ENCODE data around the gene ROBO1. TPM values are rescaled to one million over a fixed set of nuclear protein-coding genes. Genes with fewer than 3 reads are reported as not detected.
A peak's percentile ranks its signal among the peaks of the same experiment; 100 is the strongest.
"Not testable (repeated sequence)": the region's sequence is repeated elsewhere in the genome, so short reads cannot be mapped to it uniquely, and the experiment has no call there.

Gene ROBO1
- total and polyA plus RNA-seq, 2 experiments from 2014 or later, result 18.8 to 31.9 TPM

DNA sequence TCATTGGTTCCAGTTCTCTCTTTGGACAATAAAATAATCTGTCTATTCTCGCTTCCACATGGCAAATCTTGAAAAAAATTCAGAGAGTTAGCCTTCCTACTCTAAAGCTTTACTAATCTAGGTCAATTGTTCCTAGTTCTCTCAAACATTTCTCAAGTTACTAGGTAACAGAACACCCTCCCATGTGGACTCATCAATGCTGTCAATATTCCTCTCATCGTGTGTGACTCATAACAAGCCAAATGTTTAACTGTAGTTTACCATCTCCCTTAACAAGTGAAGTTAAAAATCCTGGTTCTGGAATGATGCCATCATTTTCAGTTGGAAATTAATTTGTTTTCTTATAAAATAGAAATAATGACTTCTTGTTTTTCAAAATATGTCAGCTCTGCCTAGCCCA, 438.6 kb downstream of the ROBO1 start:
- TF ChIP-seq EZH2phosphoT487 (IDR thresholded peaks at IDR 0.05; ENCODE audit: insufficient read depth, low read depth) (no peak), EZH2 (IDR thresholded peaks at IDR 0.05; ENCODE audit: insufficient read depth, poor library complexity, severe bottlenecking) (no peak)
- no peak overlapping the region for H3K4me3 ChIP-seq
- DNase-seq, result peak; percentile 35

GRCh38 chr3:79326642-79327041, 441.2 kb downstream of the ROBO1 start:
- peak; percentile 46 for DNase-seq
- Histone ChIP-seq H3K36me3 (ENCODE audit: low read depth) (no peaks in the 10 kb centered on the region), H3K4me3 (no peak overlapping the region), H3K9me3 (ENCODE audit: low read depth) (no peaks in the 10 kb centered on the region), H3K27me3 (replicated peaks; ENCODE audit: insufficient read depth) (no peaks in the 10 kb centered on the region), H3K79me2 (ENCODE audit: insufficient read depth) (no peaks in the 10 kb centered on the region), H2AFZ (0 out of 2 replicates have a peak overlapping the region, but pooled peaks have one; percentile 13), H3K9me2 (ENCODE audit: insufficient read depth) (no peaks in the 10 kb centered on the region; the same call in 1 of the 2 replicates), H4K20me1 (ENCODE audit: insufficient read depth) (no peaks in the 10 kb centered on the region), H3K27ac (no peak overlapping the region), H3K9ac (no peak overlapping the region), H3K4me1 (ENCODE audit: insufficient read depth) (peaks cover 4% of the 10 kb centered on the region), H3K4me2 (ENCODE audit: unreplicated experiment) (no peak overlapping the region), H3F3A (ENCODE audit: insufficient read depth) (no peaks in the 10 kb centered on the region)
- in situ Hi-C loops (cut with MboI), result no loop called here
- 75 to 80% methylated on average over 3 of the region's 3 CpGs for WGBS, 2 experiments (ENCODE audit: low coverage in 1 of 2, low lambda C conversion rate in 2 of 2, missing lambda C conversion rate in 2 of 2)
- TF ChIP-seq EZH2phosphoT487 (IDR thresholded peaks at IDR 0.05; ENCODE audit: insufficient read depth, low read depth) (no peak), EZH2 (IDR thresholded peaks at IDR 0.05; ENCODE audit: insufficient read depth, poor library complexity, severe bottlenecking) (no peak)

More for the DNA sequence above, 438.6 kb downstream of the ROBO1 start:
- in situ Hi-C loops (cut with MboI), result no loop called here
- Histone ChIP-seq H3K4me2 (ENCODE audit: unreplicated experiment) (no peak overlapping the region), H2AFZ (no peak overlapping the region), H3K79me2 (ENCODE audit: insufficient read depth) (no peaks in the 10 kb centered on the region), H3K9ac (no peak overlapping the region), H3K27me3 (replicated peaks; ENCODE audit: insufficient read depth) (no peaks in the 10 kb centered on the region), H4K20me1 (ENCODE audit: insufficient read depth) (no peaks in the 10 kb centered on the region), H3K9me2 (ENCODE audit: insufficient read depth) (no peaks in the 10 kb centered on the region; the same call in 1 of the 2 replicates), H3F3A (ENCODE audit: insufficient read depth) (no peaks in the 10 kb centered on the region), H3K27ac (no peak overlapping the region), H3K36me3 (ENCODE audit: low read depth) (no peaks in the 10 kb centered on the region), H3K9me3 (ENCODE audit: low read depth) (no peaks in the 10 kb centered on the region), H3K4me1 (ENCODE audit: insufficient read depth) (peaks cover 4% of the 10 kb centered on the region)
- WGBS, 2 experiments (ENCODE audit: low coverage in 1 of 2, low lambda C conversion rate in 2 of 2, missing lambda C conversion rate in 2 of 2), result 50 to 51% methylated on average over 2 of the region's 2 CpGs

GRCh38 chr3:79325833-79326383, 441.9 kb downstream of the ROBO1 start:
- H3K9me2 ChIP-seq (ENCODE audit: insufficient read depth); DNase-seq; H3K4me3 ChIP-seq; H3K9ac ChIP-seq; H3K27ac ChIP-seq; H3K79me2 ChIP-seq (ENCODE audit: insufficient read depth); H3K4me1 ChIP-seq (ENCODE audit: insufficient read depth); H4K20me1 ChIP-seq (ENCODE audit: insufficient read depth); H3K9me3 ChIP-seq (ENCODE audit: low read depth); in situ Hi-C loops (cut with MboI); H3K36me3 ChIP-seq (ENCODE audit: low read depth); H3K4me2 ChIP-seq (ENCODE audit: unreplicated experiment); H3F3A ChIP-seq (ENCODE audit: insufficient read depth); H3K27me3 ChIP-seq (replicated peaks; ENCODE audit: insufficient read depth); H2AFZ ChIP-seq: not testable (repeated sequence)
- WGBS, 2 experiments (ENCODE audit: low coverage in 1 of 2, low lambda C conversion rate in 2 of 2, missing lambda C conversion rate in 2 of 2), result 86 to 90% methylated on average over 15 of the region's 15 CpGs

DNA sequence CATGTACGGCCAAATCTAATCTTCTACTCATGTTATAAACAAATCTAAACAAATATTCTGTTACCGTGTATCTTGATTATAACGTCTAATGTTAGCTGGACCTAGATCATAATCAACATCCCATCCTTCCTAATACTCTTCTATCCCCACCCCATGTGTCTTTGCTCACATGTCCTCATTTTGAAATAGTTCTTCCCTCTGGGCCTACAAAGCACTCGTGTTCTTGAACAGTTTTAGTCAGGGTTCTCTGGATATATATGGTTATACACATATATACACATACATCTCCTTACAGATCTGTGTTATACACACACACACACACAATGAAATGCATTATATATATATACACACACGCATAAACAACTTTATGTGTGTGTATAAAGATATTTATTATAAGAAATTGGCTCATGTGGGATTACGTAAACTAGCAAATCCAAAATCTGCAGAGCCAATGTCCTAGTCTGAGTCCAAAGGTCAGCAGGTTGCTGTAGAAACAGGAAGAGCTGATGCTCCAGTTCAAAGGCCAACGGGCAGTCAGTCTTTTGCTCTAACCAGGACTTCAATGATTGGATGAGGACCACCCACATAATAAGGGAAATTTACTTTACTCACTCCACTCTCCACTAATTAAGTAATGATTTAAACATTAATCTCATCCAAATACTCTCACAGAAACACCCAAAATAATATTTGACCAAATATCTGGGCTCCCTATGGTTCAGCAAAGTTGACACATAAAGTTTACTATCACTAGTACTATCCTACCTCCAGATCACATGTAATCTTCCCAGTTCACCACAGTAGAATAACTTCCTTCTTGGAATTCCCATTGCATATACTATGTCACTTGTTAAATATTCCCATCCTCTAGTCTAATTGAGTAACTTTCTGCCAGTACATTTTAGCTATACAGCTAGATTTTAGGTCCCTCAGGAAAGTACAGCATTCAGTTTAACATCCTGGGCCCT, 450.0 kb downstream of the ROBO1 start:
- Histone ChIP-seq H3F3A (ENCODE audit: insufficient read depth) (no peaks in the 10 kb centered on the region), H3K4me3 (no peak overlapping the region), H3K36me3 (ENCODE audit: low read depth) (no peaks in the 10 kb centered on the region), H3K9ac (no peak overlapping the region), H2AFZ (no peak overlapping the region), H3K27ac (no peak overlapping the region), H3K27me3 (replicated peaks; ENCODE audit: insufficient read depth) (no peaks in the 10 kb centered on the region), H3K4me2 (ENCODE audit: unreplicated experiment) (no peak overlapping the region), H4K20me1 (ENCODE audit: insufficient read depth) (no peaks in the 10 kb centered on the region), H3K9me3 (ENCODE audit: low read depth) (no peaks in the 10 kb centered on the region), H3K4me1 (ENCODE audit: insufficient read depth) (no peaks in the 10 kb centered on the region), H3K9me2 (ENCODE audit: insufficient read depth) (no peaks in the 10 kb centered on the region; the same call in 1 of the 2 replicates), H3K79me2 (ENCODE audit: insufficient read depth) (no peaks in the 10 kb centered on the region)
- 88 to 93% methylated on average over 7 of the region's 7 CpGs for WGBS, 2 experiments (ENCODE audit: low coverage in 1 of 2, low lambda C conversion rate in 2 of 2, missing lambda C conversion rate in 2 of 2)
- in situ Hi-C loops (cut with MboI), result no loop called here
- DNase-seq, result no peak
- TF ChIP-seq EZH2 (IDR thresholded peaks at IDR 0.05; ENCODE audit: insufficient read depth, poor library complexity, severe bottlenecking), result no peak
- TF ChIP-seq EZH2phosphoT487 (IDR thresholded peaks at IDR 0.05; ENCODE audit: insufficient read depth, low read depth), result no peak
